ENCODE data around the gene CAMTA2. TPM values are rescaled to one million over a fixed set of nuclear protein-coding genes. Genes with fewer than 3 reads are reported as not detected.
A peak's percentile ranks its signal among the peaks of the same experiment; 100 is the strongest.
"Not testable (repeated sequence)": the region's sequence is repeated elsewhere in the genome, so short reads cannot be mapped to it uniquely, and the experiment has no call there.

Gene CAMTA2
- 1.3 and 2.8 TPM in 2 replicates for total RNA-seq (2014; rRNA removed; shearing (Covaris generic); ENCODE audit: low replicate concordance)

GRCh38 chr17:4986951-4987766, at the start of gene CAMTA2:
Gene CAMTA2 (minus strand): TSS chr17:4987675. CDS start chr17:4986222, 1,453 bp downstream.
- DNase-seq (ENCODE audit: low read depth) = peak; percentile 56
- in situ Hi-C loops (cut with HindIII; ENCODE audit: low pct_unique_long_range_greater_than_20kb, low sequenced_read_pairs) = no loop called here

DNA sequence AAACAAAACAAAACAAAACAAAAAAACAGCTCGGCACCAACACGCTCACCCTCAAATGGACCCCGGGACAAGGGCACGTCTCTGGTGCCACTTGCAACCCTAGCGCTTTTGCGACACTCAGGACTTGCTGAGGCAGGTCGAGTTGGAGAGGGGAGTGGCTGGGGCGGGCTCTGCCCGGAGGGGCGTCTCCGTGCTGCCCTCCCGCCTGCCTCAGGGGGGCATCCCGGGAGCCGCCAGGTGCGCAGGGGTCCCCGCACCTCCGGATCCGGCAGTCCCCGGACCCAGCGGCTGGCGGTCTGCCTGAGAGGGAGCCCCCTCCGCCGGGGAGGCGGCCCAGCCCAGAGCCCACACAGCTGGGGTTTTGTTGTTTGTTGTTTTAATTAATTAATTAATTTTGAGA, 47.8 kb upstream of the CAMTA2 start, which contains the start of gene SLC52A1:
TSS of gene SLC52A1 (minus strand) at position 112 of the 400 bp plus-strand sequence. CDS start 820 bp downstream, outside the sequence.
- no peak for DNase-seq (ENCODE audit: low read depth)
- in situ Hi-C loops (cut with HindIII; ENCODE audit: low pct_unique_long_range_greater_than_20kb, low sequenced_read_pairs) = no loop called here

DNA sequence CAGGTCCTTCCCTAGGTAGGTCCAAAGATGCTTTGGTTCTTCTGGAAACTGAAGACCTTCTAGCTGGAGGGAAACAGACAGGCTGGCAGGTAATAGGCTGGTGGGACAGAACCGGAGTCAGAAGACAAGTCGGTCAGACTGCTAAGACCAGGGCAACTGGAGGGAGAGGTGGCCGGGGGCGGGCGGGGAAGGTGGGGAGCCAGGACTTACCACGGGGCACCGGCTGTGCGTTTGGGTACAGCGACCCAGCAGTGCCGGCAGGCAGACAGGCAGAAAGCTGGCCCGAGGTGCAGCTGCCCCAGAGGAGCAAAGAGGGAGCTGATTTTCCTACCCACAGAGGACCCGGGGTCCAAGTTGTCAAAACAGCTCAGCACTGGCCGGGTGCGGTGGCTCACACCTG, 47.2 kb upstream of the CAMTA2 start:
- in situ Hi-C loops (cut with HindIII; ENCODE audit: low pct_unique_long_range_greater_than_20kb, low sequenced_read_pairs) = no loop called here

GRCh38 chr17:5034063-5034462, 46.6 kb upstream of the CAMTA2 start:
- DNase-seq (ENCODE audit: low read depth) = no peak
- in situ Hi-C loops (cut with HindIII; ENCODE audit: low pct_unique_long_range_greater_than_20kb, low sequenced_read_pairs) = no loop called here

More for the DNA sequence above, 47.2 kb upstream of the CAMTA2 start:
- no peak for DNase-seq (ENCODE audit: low read depth)

- in situ Hi-C loops (cut with HindIII; ENCODE audit: low pct_unique_long_range_greater_than_20kb, low sequenced_read_pairs) = no loop called here
- DNase-seq (ENCODE audit: low read depth) = no peak
These were observed 46.0 kb upstream of the CAMTA2 start for GRCh38 chr17:5033352-5034015.

DNA sequence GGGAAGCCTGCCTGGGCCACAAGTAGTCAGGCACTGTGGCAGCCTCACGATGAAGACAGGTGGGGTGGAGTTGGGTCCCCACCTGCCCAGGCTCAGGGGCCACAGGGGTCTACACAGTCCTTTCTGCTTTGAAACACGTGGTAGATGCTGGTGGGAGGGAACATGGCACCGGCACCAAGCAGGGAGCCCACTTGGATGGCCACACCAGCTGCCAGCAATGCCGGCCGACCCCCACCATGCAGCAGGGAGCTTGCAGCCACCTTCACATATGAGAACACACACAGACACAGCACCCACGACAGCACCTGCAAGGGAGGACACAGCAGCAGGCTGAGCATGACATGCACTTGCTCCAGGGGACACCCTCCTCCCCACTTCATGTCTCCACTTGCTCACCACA, 45.4 kb upstream of the CAMTA2 start:
- in situ Hi-C loops (cut with HindIII; ENCODE audit: low pct_unique_long_range_greater_than_20kb, low sequenced_read_pairs) = no loop called here
- no peak for DNase-seq (ENCODE audit: low read depth)

- peak; percentile 66 for DNase-seq (ENCODE audit: low read depth)
- in situ Hi-C loops (cut with HindIII; ENCODE audit: low pct_unique_long_range_greater_than_20kb, low sequenced_read_pairs) = no loop called here
These were observed 44.0 kb upstream of the CAMTA2 start for GRCh38 chr17:5031365-5032082.

DNA sequence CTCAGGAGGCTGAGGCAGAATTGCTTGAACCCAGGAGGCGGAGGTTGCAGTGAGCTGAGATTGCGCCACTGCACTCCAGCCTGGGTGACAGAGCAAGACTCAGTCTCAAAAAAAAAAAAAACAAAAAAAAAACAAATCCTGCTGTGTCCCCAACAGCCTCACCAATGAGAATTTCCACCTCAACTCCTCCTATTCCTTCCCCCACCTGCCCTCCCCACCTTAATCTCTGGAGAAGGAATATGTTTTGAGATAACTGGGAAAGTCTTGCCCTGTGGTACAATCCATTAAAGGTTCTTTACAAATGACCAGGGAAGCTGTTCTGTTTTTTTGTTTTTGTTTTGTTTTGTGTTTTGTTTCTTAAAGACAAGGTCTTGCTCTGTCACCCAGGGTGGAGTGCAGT, 42.7 kb upstream of the CAMTA2 start:
- DNase-seq (ENCODE audit: low read depth); in situ Hi-C loops (cut with HindIII; ENCODE audit: low pct_unique_long_range_greater_than_20kb, low sequenced_read_pairs): not testable (repeated sequence)

DNA sequence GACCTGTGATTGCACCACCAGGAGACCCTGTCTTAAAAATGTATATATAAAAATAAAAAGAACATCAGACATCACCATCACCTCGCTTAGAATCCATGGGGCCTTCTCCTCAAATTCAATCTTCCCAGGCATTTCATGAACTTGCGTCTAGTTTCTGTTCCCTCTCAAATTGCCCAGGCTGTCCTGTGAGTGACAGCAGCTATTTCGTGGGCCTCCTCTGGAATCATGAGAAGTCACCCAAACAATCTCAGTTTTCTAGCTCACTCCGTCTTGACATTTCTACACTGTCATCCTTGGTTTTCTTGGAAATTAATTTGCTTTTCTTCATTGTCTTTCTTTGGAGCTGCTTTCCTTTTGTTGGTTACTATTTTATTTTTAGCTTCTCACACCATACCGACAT, 40.4 kb upstream of the CAMTA2 start:
- in situ Hi-C loops (cut with HindIII; ENCODE audit: low pct_unique_long_range_greater_than_20kb, low sequenced_read_pairs) = no loop called here
- DNase-seq (ENCODE audit: low read depth) = no peak

GRCh38 chr17:5027299-5027698, 39.8 kb upstream of the CAMTA2 start:
- in situ Hi-C loops (cut with HindIII; ENCODE audit: low pct_unique_long_range_greater_than_20kb, low sequenced_read_pairs) = no loop called here

GRCh38 chr17:5024604-5025003, 37.1 kb upstream of the CAMTA2 start:
- in situ Hi-C loops (cut with HindIII; ENCODE audit: low pct_unique_long_range_greater_than_20kb, low sequenced_read_pairs) = no loop called here
- DNase-seq (ENCODE audit: low read depth) = no peak

More at GRCh38 chr17:5027299-5027698, 39.8 kb upstream of the CAMTA2 start:
- no peak for DNase-seq (ENCODE audit: low read depth)

- no peak for DNase-seq (ENCODE audit: low read depth)
These were observed 36.2 kb upstream of the CAMTA2 start for GRCh38 chr17:5023588-5024147.

GRCh38 chr17:5022171-5022711, 34.8 kb upstream of the CAMTA2 start:
- in situ Hi-C loops (cut with HindIII; ENCODE audit: low pct_unique_long_range_greater_than_20kb, low sequenced_read_pairs) = no loop called here

More at GRCh38 chr17:5023588-5024147, 36.2 kb upstream of the CAMTA2 start:
- in situ Hi-C loops (cut with HindIII; ENCODE audit: low pct_unique_long_range_greater_than_20kb, low sequenced_read_pairs) = no loop called here

GRCh38 chr17:5020502-5021023, 33.1 kb upstream of the CAMTA2 start:
- in situ Hi-C loops (cut with HindIII; ENCODE audit: low pct_unique_long_range_greater_than_20kb, low sequenced_read_pairs) = no loop called here
- no peak for DNase-seq (ENCODE audit: low read depth)

More at GRCh38 chr17:5022171-5022711, 34.8 kb upstream of the CAMTA2 start:
- DNase-seq (ENCODE audit: low read depth) = no peak

- no peak for DNase-seq (ENCODE audit: low read depth)
- in situ Hi-C loops (cut with HindIII; ENCODE audit: low pct_unique_long_range_greater_than_20kb, low sequenced_read_pairs) = no loop called here
These were observed 32.0 kb upstream of the CAMTA2 start for GRCh38 chr17:5019475-5019956.

GRCh38 chr17:5014357-5014756, 26.9 kb upstream of the CAMTA2 start:
- no peak for DNase-seq (ENCODE audit: low read depth)
- in situ Hi-C loops (cut with HindIII; ENCODE audit: low pct_unique_long_range_greater_than_20kb, low sequenced_read_pairs) = no loop called here

GRCh38 chr17:5011928-5012327, 24.5 kb upstream of the CAMTA2 start:
- in situ Hi-C loops (cut with HindIII; ENCODE audit: low pct_unique_long_range_greater_than_20kb, low sequenced_read_pairs) = no loop called here
- DNase-seq (ENCODE audit: low read depth) = no peak

All from Caki2 (cell line).